GM23338 (cell line): ENCODE results near the gene ATP1A3.
A peak's percentile ranks its signal among the peaks of the same experiment; 100 is the strongest.

ENCODE experiments used
- CREB1 ChIP-seq: fragments of 250-450 bp; sonication (Bioruptor Pico); IDR thresholded peaks from 2 replicates; pipeline ENCODE4 v1.5.0; 2020; ENCODE audit warnings: low read depth, mild to moderate bottlenecking, moderate library complexity
- EZH2 ChIP-seq: fragments of 200-600 bp; sonication (generic); IDR thresholded peaks from one replicate; pipeline ENCODE4 v1.8.0; 2017; ENCODE audit warnings: antibody characterized with exemption, mild to moderate bottlenecking, low read depth; ENCODE audit not compliant: unreplicated experiment
- EZH2phosphoT487 ChIP-seq: fragments of 200-600 bp; sonication (generic); IDR thresholded peaks from one replicate; pipeline ENCODE4 v1.8.1; 2018; ENCODE audit warnings: antibody characterized with exemption; ENCODE audit not compliant: unreplicated experiment
- JUNB ChIP-seq: IDR thresholded peaks from one replicate; pipeline ENCODE4 v1.6.1; 2016; ENCODE audit warnings: antibody characterized with exemption; ENCODE audit not compliant: unreplicated experiment
- NANOG ChIP-seq: IDR thresholded peaks from 2 replicates; pipeline ENCODE4 v1.6.1; 2016; ENCODE audit warnings: antibody characterized with exemption, borderline replicate concordance
- POLR2AphosphoS5 ChIP-seq: IDR thresholded peaks from 2 replicates; pipeline ENCODE4 v1.6.1; 2016; ENCODE audit warnings: antibody characterized with exemption, low read depth
- ZNF114 ChIP-seq: fragments of 250-450 bp; sonication (Bioruptor Pico); IDR thresholded peaks from 2 replicates; pipeline ENCODE4 v1.5.0; 2020; ENCODE audit warnings: mild to moderate bottlenecking, moderate library complexity
- ZNF331 ChIP-seq: fragments of 250-450 bp; sonication (Bioruptor Pico); IDR thresholded peaks from 2 replicates; pipeline ENCODE4 v1.5.0; 2020; ENCODE audit warnings: low read depth, mild to moderate bottlenecking, moderate library complexity
- TF ChIP-seq, protein P1 (sequence below), 2 experiments: fragments of 200-600 bp in 1 of 2; sonication (generic) in 1 of 2; conservative IDR thresholded peaks; 2 replicates each; pipeline versions ENCODE4 v1.5.1 to v1.6.1; 2016 to 2017; ENCODE audit warnings: antibody characterized with exemption in 2 of 2, low read depth in 2 of 2, mild to moderate bottlenecking in 2 of 2, moderate library complexity in 1 of 2
- TF ChIP-seq, protein P2 (sequence below): fragments of 250-450 bp; sonication (Bioruptor Pico); IDR thresholded peaks from 2 replicates; pipeline ENCODE4 v1.5.0; 2020; ENCODE audit warnings: mild to moderate bottlenecking, moderate library complexity
- TF ChIP-seq, protein P3 (sequence below): IDR thresholded peaks from one replicate; pipeline ENCODE4 v1.6.1; 2018; ENCODE audit warnings: antibody characterized with exemption; ENCODE audit not compliant: unreplicated experiment
- TF ChIP-seq, protein P4 (sequence below): IDR thresholded peaks from 2 replicates; pipeline ENCODE4 v1.6.1; 2016; ENCODE audit warnings: antibody characterized with exemption

DNA sequence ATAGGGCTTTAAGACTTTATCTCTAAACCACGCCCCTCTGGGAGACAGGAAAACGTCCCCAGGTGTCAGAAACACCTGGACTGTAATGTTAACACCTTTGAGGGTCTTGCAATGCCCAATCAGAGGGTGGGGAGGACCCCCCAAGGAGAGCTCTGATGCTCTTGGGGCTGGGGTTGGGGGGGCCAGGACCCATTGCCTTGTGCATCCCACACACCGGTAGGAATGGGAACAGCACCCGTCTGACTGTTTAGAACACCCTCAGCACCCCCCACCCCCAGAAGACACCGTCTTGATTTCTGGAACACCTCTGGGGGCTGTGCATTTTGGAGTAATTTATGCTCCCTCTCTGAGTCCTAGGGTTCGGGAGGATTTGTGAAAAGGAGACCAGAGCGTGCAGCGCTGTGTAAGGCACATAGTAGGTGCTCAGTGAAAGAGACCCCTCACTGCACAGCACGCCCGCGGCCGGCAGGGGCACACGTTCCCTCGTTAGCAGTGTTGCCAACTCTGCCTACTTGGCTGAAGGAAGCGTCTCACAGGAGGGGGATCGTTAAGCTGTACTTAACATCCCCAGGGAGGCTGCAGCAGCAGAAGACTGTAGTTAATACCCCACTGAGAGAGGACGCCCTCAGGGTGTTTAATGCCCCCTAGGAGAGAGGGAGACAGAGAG is 63.0 kb downstream of the ATP1A3 start:
- TF ChIP-seq, protein P1, sequence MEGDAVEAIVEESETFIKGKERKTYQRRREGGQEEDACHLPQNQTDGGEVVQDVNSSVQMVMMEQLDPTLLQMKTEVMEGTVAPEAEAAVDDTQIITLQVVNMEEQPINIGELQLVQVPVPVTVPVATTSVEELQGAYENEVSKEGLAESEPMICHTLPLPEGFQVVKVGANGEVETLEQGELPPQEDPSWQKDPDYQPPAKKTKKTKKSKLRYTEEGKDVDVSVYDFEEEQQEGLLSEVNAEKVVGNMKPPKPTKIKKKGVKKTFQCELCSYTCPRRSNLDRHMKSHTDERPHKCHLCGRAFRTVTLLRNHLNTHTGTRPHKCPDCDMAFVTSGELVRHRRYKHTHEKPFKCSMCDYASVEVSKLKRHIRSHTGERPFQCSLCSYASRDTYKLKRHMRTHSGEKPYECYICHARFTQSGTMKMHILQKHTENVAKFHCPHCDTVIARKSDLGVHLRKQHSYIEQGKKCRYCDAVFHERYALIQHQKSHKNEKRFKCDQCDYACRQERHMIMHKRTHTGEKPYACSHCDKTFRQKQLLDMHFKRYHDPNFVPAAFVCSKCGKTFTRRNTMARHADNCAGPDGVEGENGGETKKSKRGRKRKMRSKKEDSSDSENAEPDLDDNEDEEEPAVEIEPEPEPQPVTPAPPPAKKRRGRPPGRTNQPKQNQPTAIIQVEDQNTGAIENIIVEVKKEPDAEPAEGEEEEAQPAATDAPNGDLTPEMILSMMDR (conservative IDR thresholded peaks at IDR 0.05; ENCODE audit: low read depth in 2 of 2), result peak; percentile 69 to 70
- no peak for TF ChIP-seq CREB1
- TF ChIP-seq EZH2, result no peak
- no peak for TF ChIP-seq POLR2AphosphoS5
- TF ChIP-seq EZH2phosphoT487, result no peak
- TF ChIP-seq, protein P2, sequence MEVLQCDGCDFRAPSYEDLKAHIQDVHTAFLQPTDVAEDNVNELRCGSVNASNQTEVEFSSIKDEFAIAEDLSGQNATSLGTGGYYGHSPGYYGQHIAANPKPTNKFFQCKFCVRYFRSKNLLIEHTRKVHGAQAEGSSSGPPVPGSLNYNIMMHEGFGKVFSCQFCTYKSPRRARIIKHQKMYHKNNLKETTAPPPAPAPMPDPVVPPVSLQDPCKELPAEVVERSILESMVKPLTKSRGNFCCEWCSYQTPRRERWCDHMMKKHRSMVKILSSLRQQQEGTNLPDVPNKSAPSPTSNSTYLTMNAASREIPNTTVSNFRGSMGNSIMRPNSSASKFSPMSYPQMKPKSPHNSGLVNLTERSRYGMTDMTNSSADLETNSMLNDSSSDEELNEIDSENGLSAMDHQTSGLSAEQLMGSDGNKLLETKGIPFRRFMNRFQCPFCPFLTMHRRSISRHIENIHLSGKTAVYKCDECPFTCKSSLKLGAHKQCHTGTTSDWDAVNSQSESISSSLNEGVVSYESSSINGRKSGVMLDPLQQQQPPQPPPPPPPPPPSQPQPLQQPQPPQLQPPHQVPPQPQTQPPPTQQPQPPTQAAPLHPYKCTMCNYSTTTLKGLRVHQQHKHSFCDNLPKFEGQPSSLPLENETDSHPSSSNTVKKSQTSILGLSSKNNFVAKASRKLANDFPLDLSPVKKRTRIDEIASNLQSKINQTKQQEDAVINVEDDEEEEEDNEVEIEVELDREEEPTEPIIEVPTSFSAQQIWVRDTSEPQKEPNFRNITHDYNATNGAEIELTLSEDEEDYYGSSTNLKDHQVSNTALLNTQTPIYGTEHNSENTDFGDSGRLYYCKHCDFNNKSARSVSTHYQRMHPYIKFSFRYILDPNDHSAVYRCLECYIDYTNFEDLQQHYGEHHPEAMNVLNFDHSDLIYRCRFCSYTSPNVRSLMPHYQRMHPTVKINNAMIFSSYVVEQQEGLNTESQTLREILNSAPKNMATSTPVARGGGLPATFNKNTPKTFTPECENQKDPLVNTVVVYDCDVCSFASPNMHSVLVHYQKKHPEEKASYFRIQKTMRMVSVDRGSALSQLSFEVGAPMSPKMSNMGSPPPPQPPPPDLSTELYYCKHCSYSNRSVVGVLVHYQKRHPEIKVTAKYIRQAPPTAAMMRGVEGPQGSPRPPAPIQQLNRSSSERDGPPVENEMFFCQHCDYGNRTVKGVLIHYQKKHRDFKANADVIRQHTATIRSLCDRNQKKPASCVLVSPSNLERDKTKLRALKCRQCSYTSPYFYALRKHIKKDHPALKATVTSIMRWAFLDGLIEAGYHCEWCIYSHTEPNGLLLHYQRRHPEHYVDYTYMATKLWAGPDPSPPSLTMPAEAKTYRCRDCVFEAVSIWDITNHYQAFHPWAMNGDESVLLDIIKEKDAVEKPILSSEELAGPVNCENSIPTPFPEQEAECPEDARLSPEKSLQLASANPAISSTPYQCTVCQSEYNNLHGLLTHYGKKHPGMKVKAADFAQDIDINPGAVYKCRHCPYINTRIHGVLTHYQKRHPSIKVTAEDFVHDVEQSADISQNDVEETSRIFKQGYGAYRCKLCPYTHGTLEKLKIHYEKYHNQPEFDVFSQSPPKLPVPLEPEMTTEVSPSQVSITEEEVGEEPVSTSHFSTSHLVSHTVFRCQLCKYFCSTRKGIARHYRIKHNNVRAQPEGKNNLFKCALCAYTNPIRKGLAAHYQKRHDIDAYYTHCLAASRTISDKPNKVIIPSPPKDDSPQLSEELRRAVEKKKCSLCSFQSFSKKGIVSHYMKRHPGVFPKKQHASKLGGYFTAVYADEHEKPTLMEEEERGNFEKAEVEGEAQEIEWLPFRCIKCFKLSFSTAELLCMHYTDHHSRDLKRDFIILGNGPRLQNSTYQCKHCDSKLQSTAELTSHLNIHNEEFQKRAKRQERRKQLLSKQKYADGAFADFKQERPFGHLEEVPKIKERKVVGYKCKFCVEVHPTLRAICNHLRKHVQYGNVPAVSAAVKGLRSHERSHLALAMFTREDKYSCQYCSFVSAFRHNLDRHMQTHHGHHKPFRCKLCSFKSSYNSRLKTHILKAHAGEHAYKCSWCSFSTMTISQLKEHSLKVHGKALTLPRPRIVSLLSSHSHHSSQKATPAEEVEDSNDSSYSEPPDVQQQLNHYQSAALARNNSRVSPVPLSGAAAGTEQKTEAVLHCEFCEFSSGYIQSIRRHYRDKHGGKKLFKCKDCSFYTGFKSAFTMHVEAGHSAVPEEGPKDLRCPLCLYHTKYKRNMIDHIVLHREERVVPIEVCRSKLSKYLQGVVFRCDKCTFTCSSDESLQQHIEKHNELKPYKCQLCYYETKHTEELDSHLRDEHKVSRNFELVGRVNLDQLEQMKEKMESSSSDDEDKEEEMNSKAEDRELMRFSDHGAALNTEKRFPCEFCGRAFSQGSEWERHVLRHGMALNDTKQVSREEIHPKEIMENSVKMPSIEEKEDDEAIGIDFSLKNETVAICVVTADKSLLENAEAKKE (CRISPR knock-in tag), result no peak
- TF ChIP-seq JUNB, result no peak
- TF ChIP-seq, protein P3, sequence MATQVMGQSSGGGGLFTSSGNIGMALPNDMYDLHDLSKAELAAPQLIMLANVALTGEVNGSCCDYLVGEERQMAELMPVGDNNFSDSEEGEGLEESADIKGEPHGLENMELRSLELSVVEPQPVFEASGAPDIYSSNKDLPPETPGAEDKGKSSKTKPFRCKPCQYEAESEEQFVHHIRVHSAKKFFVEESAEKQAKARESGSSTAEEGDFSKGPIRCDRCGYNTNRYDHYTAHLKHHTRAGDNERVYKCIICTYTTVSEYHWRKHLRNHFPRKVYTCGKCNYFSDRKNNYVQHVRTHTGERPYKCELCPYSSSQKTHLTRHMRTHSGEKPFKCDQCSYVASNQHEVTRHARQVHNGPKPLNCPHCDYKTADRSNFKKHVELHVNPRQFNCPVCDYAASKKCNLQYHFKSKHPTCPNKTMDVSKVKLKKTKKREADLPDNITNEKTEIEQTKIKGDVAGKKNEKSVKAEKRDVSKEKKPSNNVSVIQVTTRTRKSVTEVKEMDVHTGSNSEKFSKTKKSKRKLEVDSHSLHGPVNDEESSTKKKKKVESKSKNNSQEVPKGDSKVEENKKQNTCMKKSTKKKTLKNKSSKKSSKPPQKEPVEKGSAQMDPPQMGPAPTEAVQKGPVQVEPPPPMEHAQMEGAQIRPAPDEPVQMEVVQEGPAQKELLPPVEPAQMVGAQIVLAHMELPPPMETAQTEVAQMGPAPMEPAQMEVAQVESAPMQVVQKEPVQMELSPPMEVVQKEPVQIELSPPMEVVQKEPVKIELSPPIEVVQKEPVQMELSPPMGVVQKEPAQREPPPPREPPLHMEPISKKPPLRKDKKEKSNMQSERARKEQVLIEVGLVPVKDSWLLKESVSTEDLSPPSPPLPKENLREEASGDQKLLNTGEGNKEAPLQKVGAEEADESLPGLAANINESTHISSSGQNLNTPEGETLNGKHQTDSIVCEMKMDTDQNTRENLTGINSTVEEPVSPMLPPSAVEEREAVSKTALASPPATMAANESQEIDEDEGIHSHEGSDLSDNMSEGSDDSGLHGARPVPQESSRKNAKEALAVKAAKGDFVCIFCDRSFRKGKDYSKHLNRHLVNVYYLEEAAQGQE, result no peak
- TF ChIP-seq, protein P4, sequence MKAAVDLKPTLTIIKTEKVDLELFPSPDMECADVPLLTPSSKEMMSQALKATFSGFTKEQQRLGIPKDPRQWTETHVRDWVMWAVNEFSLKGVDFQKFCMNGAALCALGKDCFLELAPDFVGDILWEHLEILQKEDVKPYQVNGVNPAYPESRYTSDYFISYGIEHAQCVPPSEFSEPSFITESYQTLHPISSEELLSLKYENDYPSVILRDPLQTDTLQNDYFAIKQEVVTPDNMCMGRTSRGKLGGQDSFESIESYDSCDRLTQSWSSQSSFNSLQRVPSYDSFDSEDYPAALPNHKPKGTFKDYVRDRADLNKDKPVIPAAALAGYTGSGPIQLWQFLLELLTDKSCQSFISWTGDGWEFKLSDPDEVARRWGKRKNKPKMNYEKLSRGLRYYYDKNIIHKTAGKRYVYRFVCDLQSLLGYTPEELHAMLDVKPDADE, result no peak
- peak; percentile 84 for TF ChIP-seq NANOG
- no peak for TF ChIP-seq ZNF114
- TF ChIP-seq ZNF331 (CRISPR knock-in tag), result no peak
